GM23248 (cell line): ENCODE measurements around the gene ZNF831.

Experiments
- EZH2 ChIP-seq: fragments of 200-600 bp; sonication (generic); IDR thresholded peaks from 2 replicates; pipeline ENCODE4 v1.6.1; 2018; ENCODE audit warnings: antibody characterized with exemption, mild to moderate bottlenecking; ENCODE audit not compliant: insufficient read depth, poor library complexity, severe bottlenecking
- EZH2phosphoT487 ChIP-seq: fragments of 200-600 bp; sonication (generic); IDR thresholded peaks from 2 replicates; pipeline ENCODE4 v1.6.1; 2018; ENCODE audit warnings: antibody characterized with exemption, moderate library complexity, mild to moderate bottlenecking, low read depth; ENCODE audit not compliant: insufficient read depth

- TF ChIP-seq EZH2phosphoT487, result no peak
- no peak for TF ChIP-seq EZH2
These were observed 76.4 kb downstream of the ZNF831 start for GRCh38 chr20:59240006-59240405.
